Epithelial cell of esophagus (primary cell): Measurements from ENCODE around the gene NOTUM.

Experiments used
- DNase-seq: peaks from one replicate; pipeline ENCODE4 v3.0.0; 2010; ENCODE audit warnings: low read depth
- H3K4me3 ChIP-seq: 2 replicates; pipeline ENCODE4 v1.5.1; 2011; ENCODE audit warnings: mild to moderate bottlenecking, low read length, control low read depth
- TF ChIP-seq, protein P1 (sequence below): IDR thresholded peaks from 2 replicates; pipeline ENCODE4 v1.5.1; 2011; ENCODE audit warnings: low read depth, mild to moderate bottlenecking, low read length, control low read depth, inconsistent platforms; ENCODE audit not compliant: insufficient read depth; ENCODE audit errors: missing control alignments

The NOTUM gene

DNA sequence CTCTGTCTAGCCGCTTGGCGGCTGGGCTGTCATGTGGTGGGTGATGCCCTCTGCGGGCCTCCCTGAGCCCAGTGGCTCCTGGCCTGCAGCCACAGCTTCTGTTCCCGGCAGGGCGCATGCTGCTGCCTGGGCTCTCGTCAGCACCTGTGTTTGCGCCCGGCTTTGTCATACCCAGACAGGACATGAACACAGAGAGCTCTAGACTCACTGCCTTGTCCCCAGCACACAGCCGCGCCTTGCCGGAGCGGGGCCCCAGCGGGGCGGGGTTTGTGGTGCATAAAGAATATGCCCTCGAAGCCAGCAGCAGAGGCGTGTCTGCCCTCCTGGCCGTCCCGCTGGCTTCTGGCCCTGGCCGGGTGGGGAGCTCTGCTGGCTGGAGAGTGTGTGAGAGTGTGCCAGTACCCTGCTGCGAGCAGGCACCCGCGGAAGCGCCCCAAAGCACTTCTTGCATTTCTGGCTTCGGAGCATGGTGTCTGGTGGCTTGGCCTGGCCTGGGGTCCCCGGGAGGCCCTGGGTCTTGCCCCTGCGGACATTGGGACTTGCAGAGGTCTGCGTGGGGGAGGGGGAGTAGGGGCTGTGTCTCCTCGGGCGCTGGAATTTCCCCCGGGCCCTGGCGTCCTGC lies 30.8 kb upstream of the NOTUM start:
- DNase-seq, result peak; percentile 80
- no peak overlapping the region for H3K4me3 ChIP-seq
- TF ChIP-seq, protein P1, sequence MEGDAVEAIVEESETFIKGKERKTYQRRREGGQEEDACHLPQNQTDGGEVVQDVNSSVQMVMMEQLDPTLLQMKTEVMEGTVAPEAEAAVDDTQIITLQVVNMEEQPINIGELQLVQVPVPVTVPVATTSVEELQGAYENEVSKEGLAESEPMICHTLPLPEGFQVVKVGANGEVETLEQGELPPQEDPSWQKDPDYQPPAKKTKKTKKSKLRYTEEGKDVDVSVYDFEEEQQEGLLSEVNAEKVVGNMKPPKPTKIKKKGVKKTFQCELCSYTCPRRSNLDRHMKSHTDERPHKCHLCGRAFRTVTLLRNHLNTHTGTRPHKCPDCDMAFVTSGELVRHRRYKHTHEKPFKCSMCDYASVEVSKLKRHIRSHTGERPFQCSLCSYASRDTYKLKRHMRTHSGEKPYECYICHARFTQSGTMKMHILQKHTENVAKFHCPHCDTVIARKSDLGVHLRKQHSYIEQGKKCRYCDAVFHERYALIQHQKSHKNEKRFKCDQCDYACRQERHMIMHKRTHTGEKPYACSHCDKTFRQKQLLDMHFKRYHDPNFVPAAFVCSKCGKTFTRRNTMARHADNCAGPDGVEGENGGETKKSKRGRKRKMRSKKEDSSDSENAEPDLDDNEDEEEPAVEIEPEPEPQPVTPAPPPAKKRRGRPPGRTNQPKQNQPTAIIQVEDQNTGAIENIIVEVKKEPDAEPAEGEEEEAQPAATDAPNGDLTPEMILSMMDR, result no peak

DNA sequence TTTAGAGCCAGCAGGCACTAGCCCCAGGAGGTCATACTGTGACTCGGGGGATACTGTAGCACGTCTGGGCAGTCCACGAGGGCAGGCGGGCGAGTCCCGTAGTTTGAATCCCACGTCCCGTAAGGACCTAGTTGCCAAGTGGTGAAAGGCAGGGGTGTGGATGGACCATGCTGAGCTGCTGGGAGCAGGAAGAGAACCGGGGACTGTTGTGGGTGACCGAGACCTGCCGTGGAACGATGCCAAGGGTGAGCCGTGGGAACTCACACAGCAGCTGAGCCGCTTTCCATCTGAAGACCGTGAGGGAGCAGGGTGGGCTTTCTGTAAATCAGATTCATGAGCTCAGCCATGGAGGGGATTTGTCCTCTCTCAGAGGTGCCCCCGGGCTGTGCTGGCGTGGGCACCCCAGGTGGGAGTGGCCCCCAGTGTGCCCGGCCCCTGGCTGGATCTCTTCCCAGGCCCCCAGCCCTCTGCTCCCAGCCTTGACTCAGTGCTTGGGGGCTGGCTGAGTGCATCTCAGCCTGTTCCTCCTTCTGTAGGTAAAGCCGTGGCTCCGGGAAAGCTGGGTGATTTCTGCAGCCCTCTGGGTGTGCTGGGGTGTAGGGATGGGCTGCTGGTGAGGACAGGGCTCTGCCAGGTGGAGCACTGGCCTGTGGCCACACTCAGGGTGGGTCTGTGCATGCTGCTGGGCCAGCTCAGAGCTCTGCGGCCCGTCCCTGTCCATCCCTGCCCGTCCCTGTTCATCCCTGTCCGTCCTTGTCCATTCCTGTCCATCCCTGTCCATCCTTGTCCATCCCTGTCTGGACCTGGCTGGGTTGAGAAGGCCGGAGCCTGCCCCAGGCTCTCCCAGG lies 30.1 kb upstream of the NOTUM start:
- no peak overlapping the region for H3K4me3 ChIP-seq
- TF ChIP-seq, protein P1, result no peak
- no peak for DNase-seq

GRCh38 chr17:81987161-81987770 lies 26.3 kb upstream of the NOTUM start:
- H3K4me3 ChIP-seq, result no peak overlapping the region
- TF ChIP-seq, protein P1, result no peak
- DNase-seq, result no peak

DNA sequence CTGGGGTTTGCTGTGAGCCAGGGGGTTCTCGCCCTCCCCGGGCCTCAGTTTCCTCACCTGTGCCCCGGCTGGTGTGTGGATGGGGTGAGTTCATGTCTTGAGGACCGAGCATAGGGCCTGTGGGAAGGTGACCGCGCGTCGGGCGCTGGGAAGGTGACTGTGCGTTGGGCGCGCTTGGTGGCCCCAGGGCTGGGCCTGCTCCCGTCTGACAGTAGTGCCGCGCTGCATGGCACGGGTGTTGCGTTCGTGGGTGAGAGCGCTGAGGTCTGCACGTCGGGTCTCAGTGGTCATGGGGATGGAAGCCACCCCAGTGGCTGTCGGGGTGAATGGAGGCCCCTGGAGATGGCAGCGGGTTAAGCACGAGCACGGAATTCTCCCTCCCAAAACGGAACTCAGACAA lies 25.6 kb upstream of the NOTUM start:
- DNase-seq, result no peak
- no peak overlapping the region for H3K4me3 ChIP-seq
- TF ChIP-seq, protein P1, result no peak

- no peak for DNase-seq
- H3K4me3 ChIP-seq, result no peak overlapping the region
- TF ChIP-seq, protein P1, result no peak
Measured at GRCh38 chr17:81984773-81985410, 23.9 kb upstream of the NOTUM start.

GRCh38 chr17:81983639-81984373 lies 22.8 kb upstream of the NOTUM start:
- DNase-seq, result no peak
- no peak overlapping the region for H3K4me3 ChIP-seq
- TF ChIP-seq, protein P1, result no peak
